ENCODE measurements around the gene INSM2. TPM values are rescaled to one million over a fixed set of nuclear protein-coding genes. Genes with fewer than 3 reads are reported as not detected.

Gene INSM2
- total RNA-seq, 2 experiments from 2014 or later: 0.09 TPM; not detected in 1

DNA sequence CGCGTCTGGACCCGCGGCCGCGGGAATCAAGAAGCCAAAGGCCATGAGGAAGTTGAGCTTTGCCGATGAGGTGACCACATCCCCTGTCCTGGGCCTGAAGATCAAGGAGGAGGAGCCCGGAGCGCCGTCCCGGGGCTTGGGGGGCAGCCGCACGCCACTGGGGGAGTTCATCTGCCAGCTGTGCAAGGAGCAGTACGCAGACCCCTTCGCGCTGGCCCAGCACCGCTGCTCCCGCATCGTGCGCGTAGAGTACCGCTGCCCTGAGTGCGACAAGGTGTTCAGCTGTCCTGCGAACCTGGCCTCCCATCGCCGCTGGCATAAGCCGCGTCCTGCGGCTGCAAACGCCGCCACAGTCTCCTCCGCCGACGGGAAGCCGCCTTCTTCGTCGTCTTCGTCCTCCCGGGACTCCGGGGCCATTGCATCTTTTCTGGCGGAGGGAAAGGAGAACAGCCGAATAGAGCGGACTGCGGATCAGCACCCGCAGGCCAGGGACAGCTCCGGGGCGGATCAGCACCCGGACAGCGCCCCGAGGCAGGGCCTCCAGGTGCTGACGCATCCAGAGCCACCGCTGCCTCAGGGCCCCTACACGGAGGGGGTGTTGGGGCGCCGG lies 1.0 kb downstream of the INSM2 start:
- BruUV-seq (replicated peaks): no TSS peak
- TF ChIP-seq EZH2phosphoT487 (IDR thresholded peaks at IDR 0.05; ENCODE audit: borderline replicate concordance, low read depth, low read length): no peak
- TF ChIP-seq, protein P1, sequence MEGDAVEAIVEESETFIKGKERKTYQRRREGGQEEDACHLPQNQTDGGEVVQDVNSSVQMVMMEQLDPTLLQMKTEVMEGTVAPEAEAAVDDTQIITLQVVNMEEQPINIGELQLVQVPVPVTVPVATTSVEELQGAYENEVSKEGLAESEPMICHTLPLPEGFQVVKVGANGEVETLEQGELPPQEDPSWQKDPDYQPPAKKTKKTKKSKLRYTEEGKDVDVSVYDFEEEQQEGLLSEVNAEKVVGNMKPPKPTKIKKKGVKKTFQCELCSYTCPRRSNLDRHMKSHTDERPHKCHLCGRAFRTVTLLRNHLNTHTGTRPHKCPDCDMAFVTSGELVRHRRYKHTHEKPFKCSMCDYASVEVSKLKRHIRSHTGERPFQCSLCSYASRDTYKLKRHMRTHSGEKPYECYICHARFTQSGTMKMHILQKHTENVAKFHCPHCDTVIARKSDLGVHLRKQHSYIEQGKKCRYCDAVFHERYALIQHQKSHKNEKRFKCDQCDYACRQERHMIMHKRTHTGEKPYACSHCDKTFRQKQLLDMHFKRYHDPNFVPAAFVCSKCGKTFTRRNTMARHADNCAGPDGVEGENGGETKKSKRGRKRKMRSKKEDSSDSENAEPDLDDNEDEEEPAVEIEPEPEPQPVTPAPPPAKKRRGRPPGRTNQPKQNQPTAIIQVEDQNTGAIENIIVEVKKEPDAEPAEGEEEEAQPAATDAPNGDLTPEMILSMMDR (conservative IDR thresholded peaks at IDR 0.05; ENCODE audit: low read length): no peak
- ChIA-PET POLR2A (no interaction called here), CTCF (ENCODE audit: unreplicated experiment) (no interaction called here)
- peak; percentile 20 for DNase-seq (ENCODE audit: low spot score)
- no peaks in the 10 kb centered on the region for H3K36me3 ChIP-seq (ENCODE audit: insufficient read depth, low read length)
- H3K9me3 ChIP-seq (ENCODE audit: low read length): no peaks in the 10 kb centered on the region
- no peaks in the 10 kb centered on the region for H3K9me2 ChIP-seq (ENCODE audit: insufficient read depth, low read length)
- no peak overlapping the region for H3K27ac ChIP-seq (ENCODE audit: low read depth, low read length, poor library complexity, severe bottlenecking)
- peak overlapping the region; percentile 87 for H3K4me2 ChIP-seq (ENCODE audit: low read length)
- intact Hi-C loops (cut with micrococcal nuclease; ENCODE audit: unreplicated experiment): loop anchor here (5.0 kb wide), 1 partner anchor 152 kb away; no protein-coding TSS in a partner anchor
- H3K4me3 ChIP-seq (ENCODE audit: low read depth, low read length, poor library complexity, severe bottlenecking): peak overlapping the region; percentile 68
- H2AFZ ChIP-seq (ENCODE audit: low read length): peak overlapping the region; percentile 47; the same call in 1 of the 2 replicates
- no peaks in the 10 kb centered on the region for H3K79me2 ChIP-seq (ENCODE audit: insufficient read depth, low read depth, low read length)
- H3K4me1 ChIP-seq (ENCODE audit: insufficient read depth, low read length, poor library complexity, severe bottlenecking): peaks cover 9% of the 10 kb centered on the region
- no peaks in the 10 kb centered on the region for H4K20me1 ChIP-seq (ENCODE audit: insufficient read depth, low read length)

DNA sequence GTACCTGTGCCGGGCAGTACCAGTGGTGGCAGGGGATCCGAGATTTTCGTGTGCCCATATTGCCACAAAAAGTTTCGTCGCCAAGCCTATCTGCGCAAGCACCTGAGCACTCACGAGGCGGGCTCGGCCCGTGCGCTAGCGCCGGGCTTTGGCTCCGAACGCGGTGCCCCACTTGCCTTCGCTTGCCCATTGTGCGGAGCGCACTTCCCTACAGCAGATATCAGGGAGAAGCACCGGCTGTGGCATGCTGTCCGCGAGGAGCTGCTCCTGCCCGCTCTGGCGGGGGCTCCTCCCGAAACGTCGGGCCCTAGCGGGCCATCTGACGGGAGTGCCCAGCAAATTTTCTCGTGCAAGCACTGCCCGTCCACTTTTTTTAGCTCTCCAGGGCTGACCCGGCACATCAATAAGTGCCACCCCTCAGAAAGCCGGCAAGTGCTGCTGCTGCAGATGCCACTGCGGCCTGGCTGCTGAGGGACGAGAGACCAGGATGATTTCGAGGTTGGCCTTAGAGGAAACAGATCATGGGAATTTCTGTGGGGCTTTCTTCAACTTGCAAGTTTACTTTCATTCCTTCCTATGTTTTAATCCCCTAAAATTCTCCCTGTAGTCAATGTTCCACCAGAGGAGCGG lies 1.6 kb downstream of the INSM2 start:
- no TSS peak for BruUV-seq (replicated peaks)
- H4K20me1 ChIP-seq (ENCODE audit: insufficient read depth, low read length): no peaks in the 10 kb centered on the region
- no peak overlapping the region for H3K4me3 ChIP-seq (ENCODE audit: low read depth, low read length, poor library complexity, severe bottlenecking)
- TF ChIP-seq EZH2phosphoT487 (IDR thresholded peaks at IDR 0.05; ENCODE audit: borderline replicate concordance, low read depth, low read length): no peak
- TF ChIP-seq, protein P1 (conservative IDR thresholded peaks at IDR 0.05; ENCODE audit: low read length): no peak
- no peaks in the 10 kb centered on the region for H3K79me2 ChIP-seq (ENCODE audit: insufficient read depth, low read depth, low read length)
- H3K27ac ChIP-seq (ENCODE audit: low read depth, low read length, poor library complexity, severe bottlenecking): no peak overlapping the region
- no peak for DNase-seq (ENCODE audit: low spot score)
- H3K9me2 ChIP-seq (ENCODE audit: insufficient read depth, low read length): no peaks in the 10 kb centered on the region
- CTCF ChIA-PET (ENCODE audit: unreplicated experiment): no interaction called here
- H2AFZ ChIP-seq (ENCODE audit: low read length): no peak overlapping the region
- intact Hi-C loops (cut with micrococcal nuclease; ENCODE audit: unreplicated experiment): no loop called here
- H3K36me3 ChIP-seq (ENCODE audit: insufficient read depth, low read length): no peaks in the 10 kb centered on the region
- H3K4me1 ChIP-seq (ENCODE audit: insufficient read depth, low read length, poor library complexity, severe bottlenecking): peaks cover 12% of the 10 kb centered on the region
- POLR2A ChIA-PET: no interaction called here
- H3K4me2 ChIP-seq (ENCODE audit: low read length): no peak overlapping the region
- no peaks in the 10 kb centered on the region for H3K9me3 ChIP-seq (ENCODE audit: low read length)

DNA sequence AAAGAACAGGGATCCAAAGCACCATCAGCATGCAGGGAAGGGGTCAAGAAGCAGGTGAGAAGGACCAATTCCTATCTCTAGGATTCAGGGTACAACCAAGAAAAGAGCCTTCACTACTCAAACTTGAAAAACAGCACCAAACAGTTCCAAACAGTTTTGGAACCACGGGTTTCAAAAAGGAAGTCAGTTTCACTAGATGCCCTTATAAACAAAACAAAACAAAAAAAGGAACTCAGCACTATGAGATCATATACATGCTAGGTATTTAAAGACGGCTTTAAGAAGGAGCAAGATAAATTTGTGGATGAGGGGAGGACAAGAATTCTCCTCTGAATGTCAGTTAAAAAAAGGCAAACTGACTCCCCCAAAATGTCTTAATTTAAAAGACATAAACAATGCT lies 6.0 kb downstream of the INSM2 start:
- Histone ChIP-seq H3K9me3 (ENCODE audit: low read length) (no peaks in the 10 kb centered on the region), H3K27ac (ENCODE audit: low read depth, low read length, poor library complexity, severe bottlenecking) (no peak overlapping the region), H3K4me2 (ENCODE audit: low read length) (0 out of 2 replicates have a peak overlapping the region, but pooled peaks have one; percentile 4), H3K4me3 (ENCODE audit: low read depth, low read length, poor library complexity, severe bottlenecking) (no peak overlapping the region), H3K9me2 (ENCODE audit: insufficient read depth, low read length) (no peaks in the 10 kb centered on the region), H3K79me2 (ENCODE audit: insufficient read depth, low read depth, low read length) (no peaks in the 10 kb centered on the region), H4K20me1 (ENCODE audit: insufficient read depth, low read length) (no peaks in the 10 kb centered on the region), H3K36me3 (ENCODE audit: insufficient read depth, low read length) (no peaks in the 10 kb centered on the region), H3K4me1 (ENCODE audit: insufficient read depth, low read length, poor library complexity, severe bottlenecking) (peaks cover 7% of the 10 kb centered on the region), H2AFZ (ENCODE audit: low read length) (no peak overlapping the region)
- no peak for DNase-seq (ENCODE audit: low spot score)
- ChIA-PET CTCF (ENCODE audit: unreplicated experiment) (no interaction called here), POLR2A (no interaction called here)
- BruUV-seq (replicated peaks): no TSS peak
- TF ChIP-seq, protein P1 (conservative IDR thresholded peaks at IDR 0.05; ENCODE audit: low read length): no peak
- no peak for TF ChIP-seq EZH2phosphoT487 (IDR thresholded peaks at IDR 0.05; ENCODE audit: borderline replicate concordance, low read depth, low read length)
- intact Hi-C loops (cut with micrococcal nuclease; ENCODE audit: unreplicated experiment): no loop called here

Data from OCI-LY7 (cell line).